GM23338 (cell line): ENCODE data around the gene TARBP2. TPM values are rescaled to one million over a fixed set of nuclear protein-coding genes. Genes with fewer than 3 reads are reported as not detected.
A peak's percentile ranks its signal among the peaks of the same experiment; 100 is the strongest.

Source experiments
- ATAC-seq: fragments of 200-7000 bp; cut with Tn5 transposase; 3 replicates; pipeline ENCODE4 v1.9.1; 2020
- DNase-seq: peaks from one replicate; pipeline ENCODE4 v3.0.0-alpha.2; 2015; ENCODE audit warnings: low spot score
- H2AFZ ChIP-seq: fragments of 200-600 bp; sonication (generic); 2 replicates; pipeline ENCODE4 v1.8.0; 2016; ENCODE audit warnings: antibody characterized with exemption, mild to moderate bottlenecking, moderate library complexity
- H3F3A ChIP-seq: fragments of 200-600 bp; sonication (generic); replicated peaks from 2 replicates; pipeline ENCODE4 v1.8.0; 2017; ENCODE audit warnings: antibody characterized with exemption, mixed run types, low read depth
- H3K27ac ChIP-seq: fragments of 200-600 bp; sonication (generic); 2 replicates; pipeline ENCODE4 v1.6.1; 2016; ENCODE audit warnings: low read depth
- H3K27me3 ChIP-seq: fragments of 200-600 bp; sonication (generic); 2 replicates; pipeline ENCODE4 v1.8.0; 2016; ENCODE audit warnings: mild to moderate bottlenecking, mixed run types, moderate library complexity; ENCODE audit not compliant: insufficient read depth
- H3K36me3 ChIP-seq: fragments of 200-600 bp; sonication (generic); 2 replicates; pipeline ENCODE4 v1.8.0; 2016; ENCODE audit warnings: mild to moderate bottlenecking; ENCODE audit not compliant: insufficient read depth
- H3K4me1 ChIP-seq: fragments of 200-600 bp; sonication (generic); 2 replicates; pipeline ENCODE4 v1.8.0; 2016; ENCODE audit warnings: mild to moderate bottlenecking, moderate library complexity; ENCODE audit not compliant: insufficient read depth
- H3K4me2 ChIP-seq: fragments of 200-600 bp; sonication (generic); 2 replicates; pipeline ENCODE4 v1.7.1; 2017; ENCODE audit warnings: mixed run types
- H3K4me3 ChIP-seq: fragments of 200-600 bp; sonication (generic); 2 replicates; pipeline ENCODE4 v1.6.1; 2016; ENCODE audit warnings: mixed run types
- H3K79me2 ChIP-seq: fragments of 200-600 bp; sonication (generic); replicated peaks from 2 replicates; pipeline ENCODE4 v1.8.0; 2017; ENCODE audit warnings: mild to moderate bottlenecking; ENCODE audit not compliant: insufficient read depth
- H3K9me2 ChIP-seq: fragments of 200-600 bp; sonication (generic); 2 replicates; pipeline ENCODE4 v1.8.0; 2017; ENCODE audit not compliant: insufficient read depth
- H4K20me1 ChIP-seq: fragments of 200-600 bp; sonication (generic); replicated peaks from 2 replicates; pipeline ENCODE4 v1.8.0; 2017; ENCODE audit warnings: mild to moderate bottlenecking; ENCODE audit not compliant: insufficient read depth
- H3K27ac Mint-ChIP-seq: 2 replicates; pipeline ENCODE4 v1.8.0; 2020; ENCODE audit warnings: inconsistent platforms, mild to moderate bottlenecking, moderate library complexity, mixed read lengths
- H3K27me3 Mint-ChIP-seq: 3 replicates; pipeline ENCODE4 v1.8.0; 2022; ENCODE audit warnings: low read depth, mild to moderate bottlenecking, moderate library complexity, mixed read lengths, inconsistent platforms; ENCODE audit not compliant: insufficient read depth, poor library complexity
- H3K36me3 Mint-ChIP-seq: 3 replicates; pipeline ENCODE4 v1.8.0; 2021; ENCODE audit warnings: low read depth, mild to moderate bottlenecking, inconsistent platforms, moderate library complexity, mixed read lengths
- H3K4me1 Mint-ChIP-seq: 3 replicates; pipeline ENCODE4 v1.8.0; 2020; ENCODE audit warnings: mild to moderate bottlenecking, inconsistent platforms, mixed read lengths
- H3K4me3 Mint-ChIP-seq: 3 replicates; pipeline ENCODE4 v1.8.0; 2021; ENCODE audit warnings: moderate library complexity, mild to moderate bottlenecking, inconsistent platforms, mixed read lengths
- H3K9me3 Mint-ChIP-seq: 3 replicates; pipeline ENCODE4 v1.8.0; 2020; ENCODE audit warnings: moderate library complexity, mild to moderate bottlenecking, inconsistent platforms, mixed read lengths
- CREB1 ChIP-seq: fragments of 250-450 bp; sonication (Bioruptor Pico); IDR thresholded peaks from 2 replicates; pipeline ENCODE4 v1.5.0; 2020; ENCODE audit warnings: low read depth, mild to moderate bottlenecking, moderate library complexity
- JUNB ChIP-seq: IDR thresholded peaks from one replicate; pipeline ENCODE4 v1.6.1; 2016; ENCODE audit warnings: antibody characterized with exemption; ENCODE audit not compliant: unreplicated experiment
- NANOG ChIP-seq: IDR thresholded peaks from 2 replicates; pipeline ENCODE4 v1.6.1; 2016; ENCODE audit warnings: antibody characterized with exemption, borderline replicate concordance
- REST ChIP-seq: IDR thresholded peaks from one replicate; pipeline ENCODE4 v1.6.1; 2018; ENCODE audit warnings: antibody characterized with exemption; ENCODE audit not compliant: unreplicated experiment
- ZNF331 ChIP-seq: fragments of 250-450 bp; sonication (Bioruptor Pico); IDR thresholded peaks from 2 replicates; pipeline ENCODE4 v1.5.0; 2020; ENCODE audit warnings: low read depth, mild to moderate bottlenecking, moderate library complexity
- ZNF462 ChIP-seq: fragments of 250-450 bp; sonication (Bioruptor Pico); IDR thresholded peaks from 2 replicates; pipeline ENCODE4 v1.5.0; 2020; ENCODE audit warnings: mild to moderate bottlenecking, moderate library complexity
- polyA plus RNA-seq: library from polyadenylated mRNA; unstranded; fragments of >200 nt; fragmentation: Nextera tagmentation; extraction: Ambion mirVana; gene quantifications from 2 replicates; pipeline ENCODE4 v1.2.1, GENCODE V29; 2016
- total RNA-seq: library from RNA; depleted of rRNA; stranded (reverse); fragments of >200 nt; shearing (Covaris generic); gene quantifications from 2 replicates; pipeline ENCODE4 v1.2.3, GENCODE V29; 2014

Gene TARBP2
- total and polyA plus RNA-seq, 2 experiments from 2014 or later: 57.0 to 83.4 TPM

DNA sequence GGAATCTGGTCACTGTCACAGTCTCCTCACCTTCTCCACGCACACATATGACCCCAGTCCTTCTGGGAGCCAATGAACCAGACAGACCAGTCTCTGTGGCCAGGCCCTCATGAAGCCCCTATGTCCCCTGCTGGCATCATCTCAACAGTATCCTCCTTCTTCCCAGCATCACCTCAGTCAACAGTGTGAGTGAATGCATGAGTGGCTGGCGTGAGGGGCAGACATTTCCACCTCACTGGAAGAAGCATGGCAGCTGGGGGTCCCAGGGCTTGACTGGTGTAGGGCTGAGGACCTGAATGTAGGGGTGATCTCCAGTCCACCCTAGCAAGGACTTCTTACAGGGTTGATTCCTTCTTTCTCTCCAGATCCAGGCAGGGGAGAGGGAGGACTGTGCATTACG lies 3.6 kb upstream of the TARBP2 start (continued):
- no peak for TF ChIP-seq ZNF331 (CRISPR knock-in tag)
- no peak for TF ChIP-seq CREB1 (CRISPR knock-in tag)
- no peak for TF ChIP-seq ZNF462 (CRISPR knock-in tag)
- TF ChIP-seq NANOG: no peak
- no peak for TF ChIP-seq JUNB

DNA sequence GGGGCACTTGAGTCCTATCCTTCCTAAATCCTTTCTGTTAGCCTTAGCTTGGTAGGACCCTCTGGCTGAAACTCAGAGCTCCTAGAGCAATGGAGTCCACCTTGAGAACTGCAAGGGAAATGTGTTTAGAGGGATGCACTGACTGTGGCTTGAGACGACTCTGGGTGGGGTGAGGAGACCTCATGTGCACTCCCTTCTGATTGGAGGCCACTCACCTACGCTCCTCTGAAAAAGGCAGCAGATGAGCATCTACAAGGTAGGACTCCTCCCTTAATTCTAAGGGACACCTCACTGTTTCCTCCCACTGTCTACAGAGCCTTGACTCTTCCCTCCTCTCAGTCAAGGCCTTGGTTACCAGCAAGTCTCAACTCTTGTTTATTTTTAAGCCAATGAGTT lies 2.9 kb upstream of the TARBP2 start:
- Mint-ChIP-seq H3K9me3 (peaks cover 3% of the 10 kb centered on the region), H3K36me3 (peaks cover 3% of the 10 kb centered on the region; the same call in 2 of the 3 replicates), H3K27ac (peak overlapping the region; percentile 97), H3K4me3 (peak overlapping the region; percentile 79), H3K27me3 (peaks cover 21% of the 10 kb centered on the region), H3K4me1 (peaks cover 58% of the 10 kb centered on the region)
- Histone ChIP-seq H3K4me1 (peaks cover 43% of the 10 kb centered on the region), H3K27ac (0 out of 2 replicates have a peak overlapping the region, but pooled peaks have one; percentile 59), H3K4me2 (peak overlapping the region; percentile 84), H3K27me3 (no peaks in the 10 kb centered on the region), H3K4me3 (peak overlapping the region; percentile 58), H2AFZ (no peak overlapping the region), H3K79me2 (peaks cover 29% of the 10 kb centered on the region), H4K20me1 (no peaks in the 10 kb centered on the region; the same call in 1 of the 2 replicates), H3K36me3 (no peaks in the 10 kb centered on the region), H3F3A (peaks cover 10% of the 10 kb centered on the region), H3K9me2 (no peaks in the 10 kb centered on the region)
- no peak for ATAC-seq
- no peak for DNase-seq
- no peak for TF ChIP-seq CREB1 (CRISPR knock-in tag)
- no peak for TF ChIP-seq REST
- no peak for TF ChIP-seq ZNF462 (CRISPR knock-in tag)
